DMS153 (cell line): Measurements from ENCODE around the gene CACNB3.
"Not testable (repeated sequence)": the region's sequence is repeated elsewhere in the genome, so short reads cannot be mapped to it uniquely, and the experiment has no call there.

ENCODE experiments used
- DNase-seq: peaks from one replicate; lab custom pipeline; 2025; lab: John Stamatoyannopoulos, UW

The CACNB3 gene

DNA sequence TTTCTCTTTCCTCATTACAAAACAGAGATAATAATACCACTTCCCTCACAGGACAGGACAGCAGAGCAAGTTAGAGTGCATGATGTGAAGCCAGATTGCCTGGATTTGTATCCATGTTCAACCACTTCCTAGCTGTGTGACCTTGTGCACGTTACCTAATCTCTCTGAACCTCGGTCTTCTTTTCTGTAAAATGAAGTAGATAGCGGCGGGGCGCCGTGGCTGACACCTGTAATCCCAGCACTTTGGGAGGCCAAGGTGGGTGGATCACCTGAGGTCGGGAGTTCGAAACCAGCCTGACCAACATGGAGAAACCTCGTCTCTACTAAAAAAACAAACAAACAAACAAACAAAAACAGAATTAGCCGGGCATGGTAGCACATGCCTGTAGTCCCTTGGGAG lies 36.6 kb downstream of the CACNB3 start:
- DNase-seq: not testable (repeated sequence)

DNA sequence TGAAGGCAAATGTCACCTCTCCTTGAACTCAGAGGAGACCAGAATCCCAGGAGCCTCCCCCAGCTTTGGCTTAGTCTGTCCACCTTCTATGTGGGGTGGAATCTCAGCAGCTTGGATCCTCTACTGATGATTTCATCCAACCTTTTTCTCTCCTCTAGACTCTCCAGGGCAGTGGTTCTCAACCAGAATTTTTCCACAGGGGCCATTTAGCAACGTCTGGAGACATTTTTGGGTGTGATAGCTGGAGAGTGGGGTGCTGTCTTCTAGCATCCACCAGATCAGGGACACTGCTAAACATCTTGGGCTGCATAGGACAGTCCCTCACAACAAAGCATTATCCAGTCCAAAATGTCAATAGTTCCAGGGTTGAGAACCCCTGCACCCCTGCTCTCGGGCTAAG lies 38.1 kb downstream of the CACNB3 start:
- no peak for DNase-seq

DNA sequence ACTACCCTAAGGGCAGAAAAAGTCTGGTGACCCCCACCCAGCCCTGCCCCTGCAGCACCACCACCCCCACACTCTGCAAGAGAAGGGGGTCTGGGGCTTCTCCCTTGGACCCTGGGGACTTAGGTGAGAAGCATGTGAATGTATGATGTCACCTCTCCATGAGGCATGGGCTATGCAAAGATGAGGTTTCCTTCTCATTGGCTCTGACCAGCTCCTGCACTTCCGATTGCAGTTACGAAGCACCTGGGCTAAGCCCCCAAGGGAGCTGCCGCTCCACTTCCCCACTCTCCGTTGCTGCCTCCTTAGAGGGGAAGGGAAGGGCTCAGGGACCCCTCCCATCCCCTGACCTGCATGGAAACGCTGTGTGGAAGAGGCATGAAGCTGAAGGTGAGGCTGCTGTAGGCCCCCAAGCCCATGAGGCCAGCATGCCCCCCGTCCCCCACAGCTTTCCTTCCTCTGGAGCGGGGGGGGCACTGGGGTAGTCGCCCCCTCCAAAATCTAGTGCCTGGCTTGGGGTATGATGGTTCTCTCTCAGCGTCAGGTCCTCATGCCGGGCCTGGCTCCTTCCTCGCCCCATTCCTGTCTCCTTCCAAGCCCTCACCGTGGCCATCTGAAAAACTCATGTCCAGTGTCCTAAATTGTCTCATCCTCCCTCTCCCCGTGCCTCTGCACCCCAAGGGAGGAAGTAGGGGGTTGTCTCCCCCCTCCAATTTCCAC lies 39.1 kb downstream of the CACNB3 start:
- DNase-seq: no peak

DNA sequence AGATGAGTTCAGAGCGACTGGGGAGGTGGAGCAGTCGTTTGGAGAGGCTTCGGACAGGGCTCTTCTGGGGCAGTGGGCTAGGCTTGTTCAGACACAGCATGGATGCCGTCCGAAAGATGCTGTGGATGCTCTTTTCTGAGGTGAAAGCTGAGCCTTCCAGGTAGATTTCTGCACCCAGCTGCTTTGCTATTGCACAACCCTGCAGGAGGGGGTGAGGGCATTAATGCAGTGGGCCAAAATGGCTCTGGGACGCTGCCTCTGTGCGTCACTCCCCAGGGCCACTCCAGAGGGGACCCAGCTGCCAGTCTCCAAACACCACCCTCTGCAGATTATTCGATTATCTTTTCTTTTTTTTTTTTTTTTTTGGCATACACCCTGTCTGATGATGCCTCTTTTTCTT lies 39.7 kb downstream of the CACNB3 start:
- no peak for DNase-seq

DNA sequence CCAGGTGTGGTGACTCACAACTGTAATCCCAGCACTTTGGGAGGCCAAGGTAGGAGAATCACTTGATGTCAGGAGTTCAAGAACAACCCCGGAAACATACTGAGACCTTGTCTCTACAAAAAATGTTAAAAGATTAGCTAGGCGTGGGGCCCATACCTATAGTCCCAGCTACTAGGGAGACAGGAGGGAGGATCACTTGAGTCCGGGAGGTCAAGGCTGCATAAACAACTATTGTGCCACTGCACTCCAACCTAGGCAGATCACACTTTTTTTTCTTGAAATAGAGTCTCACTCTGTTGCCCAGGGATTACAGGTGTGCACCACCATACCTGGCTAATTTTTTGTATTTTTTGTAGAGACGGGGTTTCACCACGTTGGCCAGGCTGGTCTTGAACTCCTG lies 41.3 kb downstream of the CACNB3 start:
- no peak for DNase-seq

DNA sequence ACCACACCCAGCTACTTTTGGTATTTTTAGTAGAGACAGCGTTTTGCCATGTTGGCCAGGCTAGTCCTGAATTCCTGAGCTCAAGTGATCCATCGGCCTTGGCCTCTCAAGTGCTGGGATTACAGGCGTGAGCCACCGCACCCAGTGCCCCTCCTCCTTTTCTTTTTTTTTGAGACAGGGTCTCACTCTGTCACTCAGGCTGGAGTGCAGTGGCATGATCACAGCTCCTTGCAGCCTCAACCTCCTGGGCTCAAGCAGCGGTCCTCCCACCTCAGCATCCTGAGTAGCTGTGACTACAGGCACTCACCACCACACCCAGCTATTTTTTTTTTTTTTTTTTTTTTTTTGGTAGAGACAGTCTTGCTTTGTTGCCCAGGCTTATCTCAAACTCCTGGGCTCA lies 41.9 kb downstream of the CACNB3 start:
- DNase-seq: not testable (repeated sequence)

DNA sequence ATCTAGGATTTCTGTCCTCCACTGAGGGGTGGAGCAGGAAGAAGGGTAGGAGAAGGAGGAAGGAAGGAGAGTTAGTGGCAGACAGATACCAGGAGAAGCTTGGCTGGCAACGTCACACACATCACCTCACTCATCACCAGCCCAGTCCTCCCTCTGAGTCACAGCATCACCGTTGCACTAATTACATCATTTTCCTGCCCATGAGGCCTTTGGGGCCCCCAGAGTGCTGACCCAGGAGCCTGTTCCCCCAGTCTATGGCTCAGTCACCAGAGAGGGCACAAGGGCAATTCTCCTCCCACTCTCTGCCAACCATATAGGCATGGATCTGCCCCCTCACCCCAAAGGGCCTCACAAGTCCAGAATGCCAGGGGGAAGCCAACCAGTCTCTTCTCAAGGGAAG lies 42.8 kb downstream of the CACNB3 start:
- DNase-seq: no peak

DNA sequence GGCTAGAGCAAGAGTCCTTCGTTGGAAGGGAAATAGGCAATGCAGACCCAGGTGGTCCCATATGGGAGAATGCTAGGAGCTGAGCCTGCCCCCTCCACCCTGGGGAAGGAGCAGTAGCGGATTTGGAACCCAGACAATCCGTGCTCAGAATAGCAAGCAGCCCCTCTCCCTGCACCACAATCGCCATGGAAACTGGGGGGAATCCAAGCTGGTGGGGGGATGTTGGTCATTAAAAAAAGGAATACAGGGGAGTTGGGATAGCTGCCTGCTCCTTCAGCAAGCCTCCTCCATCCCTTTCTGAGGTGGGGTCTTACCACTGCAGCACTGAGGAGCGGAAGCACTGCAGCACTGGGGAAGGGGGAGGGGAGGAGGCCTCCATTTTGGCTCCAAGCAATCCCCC lies 44.5 kb downstream of the CACNB3 start:
- no peak for DNase-seq

DNA sequence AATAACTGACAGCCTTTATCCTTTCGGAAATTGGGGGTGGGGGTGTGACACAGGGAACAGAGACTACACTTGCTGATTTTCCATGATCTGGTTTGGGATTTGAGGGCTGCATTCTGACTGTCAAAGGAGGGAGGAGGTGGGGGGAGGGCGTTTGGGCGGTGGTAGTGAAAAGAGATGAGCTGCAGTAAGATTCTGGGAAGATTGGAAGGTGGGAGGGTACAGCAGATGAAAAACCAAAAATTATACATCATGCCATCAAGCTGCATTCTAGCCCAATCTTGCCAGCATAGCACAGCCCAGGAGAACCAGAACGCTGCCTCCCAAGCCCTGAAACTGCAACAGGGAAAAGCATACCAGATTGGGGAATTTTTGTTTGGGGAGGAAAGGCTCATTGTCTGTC lies 45.0 kb downstream of the CACNB3 start:
- no peak for DNase-seq

DNA sequence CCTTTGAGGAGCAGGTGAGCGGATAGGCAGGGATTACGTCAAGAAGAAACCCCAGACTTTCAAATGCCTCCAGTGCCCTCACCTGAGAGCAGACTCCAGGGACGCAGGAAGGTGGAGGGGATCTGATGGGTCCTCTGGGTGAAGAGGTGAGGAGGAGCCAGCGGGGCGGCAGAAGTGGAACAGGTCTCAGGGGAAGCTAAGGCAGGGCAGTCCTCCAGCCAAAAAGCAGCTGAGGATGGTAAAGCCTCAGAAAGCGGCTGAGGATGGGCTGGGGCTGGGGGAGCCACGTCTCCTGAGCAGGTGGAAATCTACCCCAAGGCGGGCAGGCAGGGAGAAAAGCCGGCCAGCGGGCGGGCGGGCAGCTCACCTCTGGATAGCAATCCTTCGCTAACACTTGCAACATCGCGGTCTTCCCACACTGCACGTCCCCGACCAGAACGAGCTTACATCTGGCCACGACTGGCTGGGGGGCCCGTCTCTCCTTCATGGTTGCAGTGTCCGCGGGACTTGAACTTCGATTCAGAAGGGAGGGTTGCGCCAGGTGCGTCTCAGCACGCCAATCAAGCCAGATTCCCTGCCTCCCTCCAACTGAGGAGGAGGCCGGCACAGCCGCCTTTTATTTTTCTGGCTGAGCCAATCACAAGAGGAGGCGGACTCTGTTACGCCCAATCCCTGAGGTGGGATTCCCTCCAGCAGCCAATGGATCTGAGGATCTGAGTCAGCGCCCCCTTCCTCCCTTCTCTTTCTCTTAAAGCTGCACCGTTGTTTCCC lies 47.2 kb downstream of the CACNB3 start, which contains the start of gene RND1:
Gene RND1 (minus strand): TSS at position 590 of the 771 bp plus-strand sequence. CDS start 103 bp downstream, at position 487.
- peak; percentile 90 for DNase-seq

DNA sequence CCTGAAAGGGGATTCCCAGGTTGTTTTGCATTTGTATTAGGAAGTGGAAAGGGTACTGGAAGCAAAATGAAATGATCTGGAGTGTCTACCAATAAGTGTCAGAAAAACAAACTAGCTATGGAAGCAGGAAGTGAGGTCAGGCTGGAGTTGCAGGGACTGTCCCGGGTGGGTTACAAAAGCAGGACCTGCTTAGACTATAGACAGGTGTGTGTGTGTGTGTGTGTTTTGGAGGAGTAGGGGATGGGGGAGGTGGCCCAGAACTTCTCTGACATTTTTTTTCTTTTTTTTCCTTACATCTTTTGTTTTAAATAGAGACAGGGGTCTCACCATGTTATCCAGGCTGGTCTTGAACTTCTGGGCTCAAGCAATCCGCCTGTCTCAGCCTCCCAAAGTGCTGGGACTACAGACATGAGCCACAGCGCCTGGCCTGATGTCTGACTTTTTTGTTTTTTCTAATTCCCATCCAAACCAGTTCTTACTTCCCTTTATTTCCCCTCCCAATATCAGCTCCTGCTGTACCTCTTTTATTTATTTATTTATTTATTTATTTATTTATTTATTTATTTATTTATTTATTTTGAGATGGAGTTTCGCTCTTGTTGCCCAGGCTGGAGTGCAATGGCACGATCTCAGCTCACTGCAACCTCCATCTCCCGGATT lies 47.9 kb downstream of the CACNB3 start:
- DNase-seq: no peak

DNA sequence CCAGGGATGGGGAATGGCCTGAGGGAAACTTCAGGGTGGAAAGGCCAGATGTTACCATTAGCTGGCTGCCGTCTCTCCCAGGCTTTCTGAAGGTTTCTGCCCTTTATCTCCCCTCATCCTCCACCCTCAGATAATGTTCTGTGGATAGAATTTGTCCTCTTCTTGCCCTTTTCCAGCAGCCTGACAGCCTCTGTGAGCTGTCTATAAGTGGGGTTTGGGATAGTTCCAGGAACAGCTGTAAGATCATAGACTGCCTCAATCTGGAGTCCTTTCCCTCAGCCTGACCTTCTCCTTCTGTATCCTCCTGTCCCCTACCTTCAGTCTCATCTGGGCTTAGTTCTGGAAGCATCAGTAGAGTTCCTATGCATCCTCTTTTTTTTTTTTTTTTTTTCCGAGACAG lies 50.2 kb downstream of the CACNB3 start:
- DNase-seq: no peak

DNA sequence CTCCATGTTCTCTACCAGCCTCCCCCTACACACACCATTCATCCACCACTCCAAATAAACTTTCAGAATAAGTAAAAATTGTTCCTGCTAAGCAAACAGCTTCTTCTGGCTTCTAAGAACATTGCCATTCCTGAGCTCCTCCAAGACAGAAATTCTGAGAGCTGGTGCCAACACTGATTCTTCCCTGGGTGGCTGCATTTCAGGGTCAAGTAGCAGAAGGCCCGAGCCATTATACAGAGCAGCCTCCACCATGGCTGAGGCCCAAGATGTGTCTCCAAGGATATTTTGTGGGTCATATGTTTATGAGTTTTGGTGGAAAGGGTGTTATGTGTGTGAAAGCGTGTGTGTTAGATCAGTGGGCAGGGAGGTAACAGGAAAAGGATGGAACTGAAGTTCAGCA lies 50.9 kb downstream of the CACNB3 start:
- DNase-seq: no peak

DNA sequence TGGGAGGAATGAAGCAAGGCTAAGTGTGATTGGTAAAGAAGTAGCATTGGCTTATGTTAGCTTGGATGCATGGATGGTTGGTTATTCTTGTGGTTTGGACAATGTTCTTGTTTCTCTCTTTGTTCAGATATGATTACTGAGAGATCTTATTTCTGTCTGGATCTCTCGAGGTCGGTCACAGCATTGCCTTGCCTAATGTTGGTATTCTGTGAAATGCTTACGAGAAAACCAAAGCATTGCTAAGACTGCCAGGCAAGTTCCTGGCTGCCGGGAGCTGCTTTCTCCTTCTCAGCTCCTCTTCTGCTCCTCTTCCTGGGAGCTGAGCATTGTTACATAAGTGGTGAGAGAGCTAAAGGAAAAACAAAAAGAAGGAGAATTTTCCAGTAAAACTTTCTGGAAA lies 54.8 kb downstream of the CACNB3 start:
- DNase-seq: no peak

DNA sequence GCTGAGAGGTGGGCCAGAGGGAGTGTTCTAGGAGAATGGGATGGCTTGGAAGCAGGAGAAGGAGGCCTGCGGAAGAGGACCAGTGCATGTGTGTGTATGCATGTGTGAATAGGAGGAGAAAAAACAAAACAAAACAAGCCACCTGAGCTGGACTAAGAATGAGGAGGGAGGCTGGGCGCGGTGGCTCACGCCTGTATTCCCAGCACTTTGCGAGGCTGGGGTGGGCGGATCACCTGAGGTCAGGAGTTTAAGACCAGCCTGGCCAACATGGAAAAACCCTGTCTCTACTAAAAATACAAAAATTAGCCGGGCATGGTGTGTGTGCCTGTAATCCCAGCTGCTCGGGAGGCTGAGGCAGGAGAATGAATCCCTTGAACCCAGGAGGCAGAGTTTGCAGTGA lies 55.2 kb downstream of the CACNB3 start:
- DNase-seq: not testable (repeated sequence)

DNA sequence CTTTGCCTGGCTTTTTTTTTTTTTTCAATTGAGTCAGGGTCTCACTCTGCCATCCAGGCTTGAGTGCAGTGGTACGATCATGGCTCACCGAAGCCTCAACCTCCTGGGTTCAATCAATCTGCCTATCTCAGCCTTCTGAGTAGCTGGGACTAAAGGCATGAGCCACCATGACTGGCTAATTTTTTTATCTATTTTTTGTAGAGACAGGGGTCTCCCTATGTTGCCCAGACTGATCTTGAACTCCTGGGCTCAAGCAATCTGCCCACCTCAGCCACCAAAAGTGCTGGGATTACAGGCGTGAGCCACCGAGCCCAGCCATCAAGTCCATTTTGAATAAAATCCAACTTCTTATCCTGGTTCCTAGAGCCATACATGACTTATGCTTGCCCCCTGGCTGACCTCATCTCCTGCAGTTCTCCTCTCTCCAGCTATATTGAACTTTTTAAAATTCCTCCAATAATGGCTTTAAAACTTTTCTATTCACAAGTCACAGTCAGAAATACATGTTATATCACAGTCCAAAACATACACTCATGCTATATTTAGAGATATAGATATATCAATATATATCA lies 57.7 kb downstream of the CACNB3 start:
- DNase-seq: no peak
